GM23338 (cell line): ENCODE measurements around the gene RHCG. TPM values are rescaled to one million over a fixed set of nuclear protein-coding genes. Genes with fewer than 3 reads are reported as not detected.

Experiments used
- ATAC-seq: fragments of 200-7000 bp; cut with Tn5 transposase; 3 replicates; pipeline ENCODE4 v1.9.1; 2020
- DNase-seq: peaks from one replicate; pipeline ENCODE4 v3.0.0-alpha.2; 2015; ENCODE audit warnings: low spot score
- H2AFZ ChIP-seq: fragments of 200-600 bp; sonication (generic); 2 replicates; pipeline ENCODE4 v1.8.0; 2016; ENCODE audit warnings: antibody characterized with exemption, mild to moderate bottlenecking, moderate library complexity
- H3F3A ChIP-seq: fragments of 200-600 bp; sonication (generic); replicated peaks from 2 replicates; pipeline ENCODE4 v1.8.0; 2017; ENCODE audit warnings: antibody characterized with exemption, mixed run types, low read depth
- H3K27ac ChIP-seq: fragments of 200-600 bp; sonication (generic); 2 replicates; pipeline ENCODE4 v1.6.1; 2016; ENCODE audit warnings: low read depth
- H3K27me3 ChIP-seq: fragments of 200-600 bp; sonication (generic); 2 replicates; pipeline ENCODE4 v1.8.0; 2016; ENCODE audit warnings: mild to moderate bottlenecking, mixed run types, moderate library complexity; ENCODE audit not compliant: insufficient read depth
- H3K36me3 ChIP-seq: fragments of 200-600 bp; sonication (generic); 2 replicates; pipeline ENCODE4 v1.8.0; 2016; ENCODE audit warnings: mild to moderate bottlenecking; ENCODE audit not compliant: insufficient read depth
- H3K4me1 ChIP-seq: fragments of 200-600 bp; sonication (generic); 2 replicates; pipeline ENCODE4 v1.8.0; 2016; ENCODE audit warnings: mild to moderate bottlenecking, moderate library complexity; ENCODE audit not compliant: insufficient read depth
- H3K4me2 ChIP-seq: fragments of 200-600 bp; sonication (generic); 2 replicates; pipeline ENCODE4 v1.7.1; 2017; ENCODE audit warnings: mixed run types
- H3K4me3 ChIP-seq: fragments of 200-600 bp; sonication (generic); 2 replicates; pipeline ENCODE4 v1.6.1; 2016; ENCODE audit warnings: mixed run types
- H3K79me2 ChIP-seq: fragments of 200-600 bp; sonication (generic); replicated peaks from 2 replicates; pipeline ENCODE4 v1.8.0; 2017; ENCODE audit warnings: mild to moderate bottlenecking; ENCODE audit not compliant: insufficient read depth
- H3K9me2 ChIP-seq: fragments of 200-600 bp; sonication (generic); 2 replicates; pipeline ENCODE4 v1.8.0; 2017; ENCODE audit not compliant: insufficient read depth
- H4K20me1 ChIP-seq: fragments of 200-600 bp; sonication (generic); replicated peaks from 2 replicates; pipeline ENCODE4 v1.8.0; 2017; ENCODE audit warnings: mild to moderate bottlenecking; ENCODE audit not compliant: insufficient read depth
- H3K27ac Mint-ChIP-seq: 2 replicates; pipeline ENCODE4 v1.8.0; 2020; ENCODE audit warnings: inconsistent platforms, mild to moderate bottlenecking, moderate library complexity, mixed read lengths
- H3K27me3 Mint-ChIP-seq: 3 replicates; pipeline ENCODE4 v1.8.0; 2022; ENCODE audit warnings: low read depth, mild to moderate bottlenecking, moderate library complexity, mixed read lengths, inconsistent platforms; ENCODE audit not compliant: insufficient read depth, poor library complexity
- H3K36me3 Mint-ChIP-seq: 3 replicates; pipeline ENCODE4 v1.8.0; 2021; ENCODE audit warnings: low read depth, mild to moderate bottlenecking, inconsistent platforms, moderate library complexity, mixed read lengths
- H3K4me1 Mint-ChIP-seq: 3 replicates; pipeline ENCODE4 v1.8.0; 2020; ENCODE audit warnings: mild to moderate bottlenecking, inconsistent platforms, mixed read lengths
- H3K4me3 Mint-ChIP-seq: 3 replicates; pipeline ENCODE4 v1.8.0; 2021; ENCODE audit warnings: moderate library complexity, mild to moderate bottlenecking, inconsistent platforms, mixed read lengths
- H3K9me3 Mint-ChIP-seq: 3 replicates; pipeline ENCODE4 v1.8.0; 2020; ENCODE audit warnings: moderate library complexity, mild to moderate bottlenecking, inconsistent platforms, mixed read lengths
- CREB1 ChIP-seq: fragments of 250-450 bp; sonication (Bioruptor Pico); IDR thresholded peaks from 2 replicates; pipeline ENCODE4 v1.5.0; 2020; ENCODE audit warnings: low read depth, mild to moderate bottlenecking, moderate library complexity
- EZH2 ChIP-seq: fragments of 200-600 bp; sonication (generic); IDR thresholded peaks from one replicate; pipeline ENCODE4 v1.8.0; 2017; ENCODE audit warnings: antibody characterized with exemption, mild to moderate bottlenecking, low read depth; ENCODE audit not compliant: unreplicated experiment
- EZH2phosphoT487 ChIP-seq: fragments of 200-600 bp; sonication (generic); IDR thresholded peaks from one replicate; pipeline ENCODE4 v1.8.1; 2018; ENCODE audit warnings: antibody characterized with exemption; ENCODE audit not compliant: unreplicated experiment
- JUNB ChIP-seq: IDR thresholded peaks from one replicate; pipeline ENCODE4 v1.6.1; 2016; ENCODE audit warnings: antibody characterized with exemption; ENCODE audit not compliant: unreplicated experiment
- NANOG ChIP-seq: IDR thresholded peaks from 2 replicates; pipeline ENCODE4 v1.6.1; 2016; ENCODE audit warnings: antibody characterized with exemption, borderline replicate concordance
- POLR2AphosphoS5 ChIP-seq: IDR thresholded peaks from 2 replicates; pipeline ENCODE4 v1.6.1; 2016; ENCODE audit warnings: antibody characterized with exemption, low read depth
- STAT1 ChIP-seq: IDR thresholded peaks from one replicate; pipeline ENCODE4 v1.6.1; 2016; ENCODE audit warnings: antibody characterized with exemption; ENCODE audit not compliant: unreplicated experiment
- ZNF114 ChIP-seq: fragments of 250-450 bp; sonication (Bioruptor Pico); IDR thresholded peaks from 2 replicates; pipeline ENCODE4 v1.5.0; 2020; ENCODE audit warnings: mild to moderate bottlenecking, moderate library complexity
- ZNF331 ChIP-seq: fragments of 250-450 bp; sonication (Bioruptor Pico); IDR thresholded peaks from 2 replicates; pipeline ENCODE4 v1.5.0; 2020; ENCODE audit warnings: low read depth, mild to moderate bottlenecking, moderate library complexity
- polyA plus RNA-seq: library from polyadenylated mRNA; unstranded; fragments of >200 nt; fragmentation: Nextera tagmentation; extraction: Ambion mirVana; gene quantifications from 2 replicates; pipeline ENCODE4 v1.2.1, GENCODE V29; 2016
- total RNA-seq: library from RNA; depleted of rRNA; stranded (reverse); fragments of >200 nt; shearing (Covaris generic); gene quantifications from 2 replicates; pipeline ENCODE4 v1.2.3, GENCODE V29; 2014
- TF ChIP-seq, protein P1 (sequence below): IDR thresholded peaks from 2 replicates; pipeline ENCODE4 v1.6.1; 2016; ENCODE audit warnings: antibody characterized with exemption
- TF ChIP-seq, protein P2 (sequence below), 2 experiments: fragments of 200-600 bp in 1 of 2; sonication (generic) in 1 of 2; conservative IDR thresholded peaks; 2 replicates each; pipeline versions ENCODE4 v1.5.1 to v1.6.1; 2016 to 2017; ENCODE audit warnings: antibody characterized with exemption in 2 of 2, low read depth in 2 of 2, mild to moderate bottlenecking in 2 of 2, moderate library complexity in 1 of 2
- TF ChIP-seq, protein P3 (sequence below): IDR thresholded peaks from one replicate; pipeline ENCODE4 v1.6.1; 2018; ENCODE audit warnings: antibody characterized with exemption; ENCODE audit not compliant: unreplicated experiment
- TF ChIP-seq, protein P4 (sequence below): fragments of 250-450 bp; sonication (Bioruptor Pico); IDR thresholded peaks from 2 replicates; pipeline ENCODE4 v1.5.0; 2020; ENCODE audit warnings: mild to moderate bottlenecking, moderate library complexity

Gene RHCG
- total and polyA plus RNA-seq, 2 experiments from 2014 or later = 0.21 to 0.63 TPM

DNA sequence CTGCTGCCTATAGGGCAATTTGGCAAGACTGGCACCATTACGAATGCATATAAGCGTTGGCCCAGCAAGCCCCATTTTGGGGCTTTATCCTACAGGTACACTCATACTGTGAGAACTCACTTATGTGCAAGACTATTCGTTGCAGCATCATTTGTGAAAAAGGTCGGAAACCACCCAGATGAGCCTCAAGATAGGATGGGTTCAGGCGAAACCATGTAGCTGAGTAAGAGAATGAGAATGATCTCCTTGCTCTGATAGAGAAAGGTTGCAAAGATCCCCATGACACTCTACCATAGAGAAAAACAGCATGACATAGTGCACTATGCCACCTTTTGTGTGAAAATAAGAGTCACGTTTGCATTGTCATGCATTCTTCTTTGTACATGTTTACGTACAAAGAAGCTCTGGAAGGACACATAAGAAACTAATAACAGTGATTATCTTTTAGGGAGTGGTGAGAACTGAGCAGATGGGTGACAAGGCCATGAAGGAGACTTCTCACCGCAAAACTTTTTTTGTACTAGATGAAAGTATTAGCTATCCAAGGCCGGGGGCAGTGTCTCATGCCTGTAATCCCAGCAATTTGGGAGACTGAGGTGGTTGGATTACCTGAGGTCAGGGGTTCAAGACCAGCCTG, 50.0 kb downstream of the RHCG start:
- Histone ChIP-seq H3K27ac (no peak overlapping the region), H3K4me3 (no peak overlapping the region), H3K4me2 (no peak overlapping the region), H2AFZ (no peak overlapping the region), H4K20me1 (no peaks in the 10 kb centered on the region), H3K4me1 (peaks cover 25% of the 10 kb centered on the region), H3K36me3 (no peaks in the 10 kb centered on the region), H3K27me3 (0 out of 2 replicates have a peak, but pooled peaks cover 3% of the 10 kb centered on the region), H3K79me2 (no peaks in the 10 kb centered on the region), H3F3A (no peaks in the 10 kb centered on the region), H3K9me2 (no peaks in the 10 kb centered on the region)
- Mint-ChIP-seq H3K4me1 (peaks cover 43% of the 10 kb centered on the region), H3K36me3 (no peaks in the 10 kb centered on the region), H3K27me3 (peaks cover 16% of the 10 kb centered on the region), H3K4me3 (no peak overlapping the region), H3K9me3 (no peaks in the 10 kb centered on the region), H3K27ac (no peak overlapping the region)
- TF ChIP-seq EZH2phosphoT487 (no peak), EZH2 (no peak), ZNF114 (no peak), ZNF331 (CRISPR knock-in tag) (no peak), STAT1 (no peak), POLR2AphosphoS5 (no peak), CREB1 (CRISPR knock-in tag) (no peak), NANOG (no peak), JUNB (no peak)
- TF ChIP-seq, protein P1, sequence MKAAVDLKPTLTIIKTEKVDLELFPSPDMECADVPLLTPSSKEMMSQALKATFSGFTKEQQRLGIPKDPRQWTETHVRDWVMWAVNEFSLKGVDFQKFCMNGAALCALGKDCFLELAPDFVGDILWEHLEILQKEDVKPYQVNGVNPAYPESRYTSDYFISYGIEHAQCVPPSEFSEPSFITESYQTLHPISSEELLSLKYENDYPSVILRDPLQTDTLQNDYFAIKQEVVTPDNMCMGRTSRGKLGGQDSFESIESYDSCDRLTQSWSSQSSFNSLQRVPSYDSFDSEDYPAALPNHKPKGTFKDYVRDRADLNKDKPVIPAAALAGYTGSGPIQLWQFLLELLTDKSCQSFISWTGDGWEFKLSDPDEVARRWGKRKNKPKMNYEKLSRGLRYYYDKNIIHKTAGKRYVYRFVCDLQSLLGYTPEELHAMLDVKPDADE = no peak
- TF ChIP-seq, protein P2, sequence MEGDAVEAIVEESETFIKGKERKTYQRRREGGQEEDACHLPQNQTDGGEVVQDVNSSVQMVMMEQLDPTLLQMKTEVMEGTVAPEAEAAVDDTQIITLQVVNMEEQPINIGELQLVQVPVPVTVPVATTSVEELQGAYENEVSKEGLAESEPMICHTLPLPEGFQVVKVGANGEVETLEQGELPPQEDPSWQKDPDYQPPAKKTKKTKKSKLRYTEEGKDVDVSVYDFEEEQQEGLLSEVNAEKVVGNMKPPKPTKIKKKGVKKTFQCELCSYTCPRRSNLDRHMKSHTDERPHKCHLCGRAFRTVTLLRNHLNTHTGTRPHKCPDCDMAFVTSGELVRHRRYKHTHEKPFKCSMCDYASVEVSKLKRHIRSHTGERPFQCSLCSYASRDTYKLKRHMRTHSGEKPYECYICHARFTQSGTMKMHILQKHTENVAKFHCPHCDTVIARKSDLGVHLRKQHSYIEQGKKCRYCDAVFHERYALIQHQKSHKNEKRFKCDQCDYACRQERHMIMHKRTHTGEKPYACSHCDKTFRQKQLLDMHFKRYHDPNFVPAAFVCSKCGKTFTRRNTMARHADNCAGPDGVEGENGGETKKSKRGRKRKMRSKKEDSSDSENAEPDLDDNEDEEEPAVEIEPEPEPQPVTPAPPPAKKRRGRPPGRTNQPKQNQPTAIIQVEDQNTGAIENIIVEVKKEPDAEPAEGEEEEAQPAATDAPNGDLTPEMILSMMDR (conservative IDR thresholded peaks at IDR 0.05; ENCODE audit: low read depth in 2 of 2) = no peak
- TF ChIP-seq, protein P3, sequence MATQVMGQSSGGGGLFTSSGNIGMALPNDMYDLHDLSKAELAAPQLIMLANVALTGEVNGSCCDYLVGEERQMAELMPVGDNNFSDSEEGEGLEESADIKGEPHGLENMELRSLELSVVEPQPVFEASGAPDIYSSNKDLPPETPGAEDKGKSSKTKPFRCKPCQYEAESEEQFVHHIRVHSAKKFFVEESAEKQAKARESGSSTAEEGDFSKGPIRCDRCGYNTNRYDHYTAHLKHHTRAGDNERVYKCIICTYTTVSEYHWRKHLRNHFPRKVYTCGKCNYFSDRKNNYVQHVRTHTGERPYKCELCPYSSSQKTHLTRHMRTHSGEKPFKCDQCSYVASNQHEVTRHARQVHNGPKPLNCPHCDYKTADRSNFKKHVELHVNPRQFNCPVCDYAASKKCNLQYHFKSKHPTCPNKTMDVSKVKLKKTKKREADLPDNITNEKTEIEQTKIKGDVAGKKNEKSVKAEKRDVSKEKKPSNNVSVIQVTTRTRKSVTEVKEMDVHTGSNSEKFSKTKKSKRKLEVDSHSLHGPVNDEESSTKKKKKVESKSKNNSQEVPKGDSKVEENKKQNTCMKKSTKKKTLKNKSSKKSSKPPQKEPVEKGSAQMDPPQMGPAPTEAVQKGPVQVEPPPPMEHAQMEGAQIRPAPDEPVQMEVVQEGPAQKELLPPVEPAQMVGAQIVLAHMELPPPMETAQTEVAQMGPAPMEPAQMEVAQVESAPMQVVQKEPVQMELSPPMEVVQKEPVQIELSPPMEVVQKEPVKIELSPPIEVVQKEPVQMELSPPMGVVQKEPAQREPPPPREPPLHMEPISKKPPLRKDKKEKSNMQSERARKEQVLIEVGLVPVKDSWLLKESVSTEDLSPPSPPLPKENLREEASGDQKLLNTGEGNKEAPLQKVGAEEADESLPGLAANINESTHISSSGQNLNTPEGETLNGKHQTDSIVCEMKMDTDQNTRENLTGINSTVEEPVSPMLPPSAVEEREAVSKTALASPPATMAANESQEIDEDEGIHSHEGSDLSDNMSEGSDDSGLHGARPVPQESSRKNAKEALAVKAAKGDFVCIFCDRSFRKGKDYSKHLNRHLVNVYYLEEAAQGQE = no peak
- TF ChIP-seq, protein P4, sequence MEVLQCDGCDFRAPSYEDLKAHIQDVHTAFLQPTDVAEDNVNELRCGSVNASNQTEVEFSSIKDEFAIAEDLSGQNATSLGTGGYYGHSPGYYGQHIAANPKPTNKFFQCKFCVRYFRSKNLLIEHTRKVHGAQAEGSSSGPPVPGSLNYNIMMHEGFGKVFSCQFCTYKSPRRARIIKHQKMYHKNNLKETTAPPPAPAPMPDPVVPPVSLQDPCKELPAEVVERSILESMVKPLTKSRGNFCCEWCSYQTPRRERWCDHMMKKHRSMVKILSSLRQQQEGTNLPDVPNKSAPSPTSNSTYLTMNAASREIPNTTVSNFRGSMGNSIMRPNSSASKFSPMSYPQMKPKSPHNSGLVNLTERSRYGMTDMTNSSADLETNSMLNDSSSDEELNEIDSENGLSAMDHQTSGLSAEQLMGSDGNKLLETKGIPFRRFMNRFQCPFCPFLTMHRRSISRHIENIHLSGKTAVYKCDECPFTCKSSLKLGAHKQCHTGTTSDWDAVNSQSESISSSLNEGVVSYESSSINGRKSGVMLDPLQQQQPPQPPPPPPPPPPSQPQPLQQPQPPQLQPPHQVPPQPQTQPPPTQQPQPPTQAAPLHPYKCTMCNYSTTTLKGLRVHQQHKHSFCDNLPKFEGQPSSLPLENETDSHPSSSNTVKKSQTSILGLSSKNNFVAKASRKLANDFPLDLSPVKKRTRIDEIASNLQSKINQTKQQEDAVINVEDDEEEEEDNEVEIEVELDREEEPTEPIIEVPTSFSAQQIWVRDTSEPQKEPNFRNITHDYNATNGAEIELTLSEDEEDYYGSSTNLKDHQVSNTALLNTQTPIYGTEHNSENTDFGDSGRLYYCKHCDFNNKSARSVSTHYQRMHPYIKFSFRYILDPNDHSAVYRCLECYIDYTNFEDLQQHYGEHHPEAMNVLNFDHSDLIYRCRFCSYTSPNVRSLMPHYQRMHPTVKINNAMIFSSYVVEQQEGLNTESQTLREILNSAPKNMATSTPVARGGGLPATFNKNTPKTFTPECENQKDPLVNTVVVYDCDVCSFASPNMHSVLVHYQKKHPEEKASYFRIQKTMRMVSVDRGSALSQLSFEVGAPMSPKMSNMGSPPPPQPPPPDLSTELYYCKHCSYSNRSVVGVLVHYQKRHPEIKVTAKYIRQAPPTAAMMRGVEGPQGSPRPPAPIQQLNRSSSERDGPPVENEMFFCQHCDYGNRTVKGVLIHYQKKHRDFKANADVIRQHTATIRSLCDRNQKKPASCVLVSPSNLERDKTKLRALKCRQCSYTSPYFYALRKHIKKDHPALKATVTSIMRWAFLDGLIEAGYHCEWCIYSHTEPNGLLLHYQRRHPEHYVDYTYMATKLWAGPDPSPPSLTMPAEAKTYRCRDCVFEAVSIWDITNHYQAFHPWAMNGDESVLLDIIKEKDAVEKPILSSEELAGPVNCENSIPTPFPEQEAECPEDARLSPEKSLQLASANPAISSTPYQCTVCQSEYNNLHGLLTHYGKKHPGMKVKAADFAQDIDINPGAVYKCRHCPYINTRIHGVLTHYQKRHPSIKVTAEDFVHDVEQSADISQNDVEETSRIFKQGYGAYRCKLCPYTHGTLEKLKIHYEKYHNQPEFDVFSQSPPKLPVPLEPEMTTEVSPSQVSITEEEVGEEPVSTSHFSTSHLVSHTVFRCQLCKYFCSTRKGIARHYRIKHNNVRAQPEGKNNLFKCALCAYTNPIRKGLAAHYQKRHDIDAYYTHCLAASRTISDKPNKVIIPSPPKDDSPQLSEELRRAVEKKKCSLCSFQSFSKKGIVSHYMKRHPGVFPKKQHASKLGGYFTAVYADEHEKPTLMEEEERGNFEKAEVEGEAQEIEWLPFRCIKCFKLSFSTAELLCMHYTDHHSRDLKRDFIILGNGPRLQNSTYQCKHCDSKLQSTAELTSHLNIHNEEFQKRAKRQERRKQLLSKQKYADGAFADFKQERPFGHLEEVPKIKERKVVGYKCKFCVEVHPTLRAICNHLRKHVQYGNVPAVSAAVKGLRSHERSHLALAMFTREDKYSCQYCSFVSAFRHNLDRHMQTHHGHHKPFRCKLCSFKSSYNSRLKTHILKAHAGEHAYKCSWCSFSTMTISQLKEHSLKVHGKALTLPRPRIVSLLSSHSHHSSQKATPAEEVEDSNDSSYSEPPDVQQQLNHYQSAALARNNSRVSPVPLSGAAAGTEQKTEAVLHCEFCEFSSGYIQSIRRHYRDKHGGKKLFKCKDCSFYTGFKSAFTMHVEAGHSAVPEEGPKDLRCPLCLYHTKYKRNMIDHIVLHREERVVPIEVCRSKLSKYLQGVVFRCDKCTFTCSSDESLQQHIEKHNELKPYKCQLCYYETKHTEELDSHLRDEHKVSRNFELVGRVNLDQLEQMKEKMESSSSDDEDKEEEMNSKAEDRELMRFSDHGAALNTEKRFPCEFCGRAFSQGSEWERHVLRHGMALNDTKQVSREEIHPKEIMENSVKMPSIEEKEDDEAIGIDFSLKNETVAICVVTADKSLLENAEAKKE = no peak
- no peak for DNase-seq
- ATAC-seq = no peak
